Activated CD4-positive, alpha-beta T cell treated with anti-CD3 and anti-CD28 coated beads, Interleukin-10, Interleukin-2, amounts not matched to agents 100 ng/mL and 50 ng/mL, durations not matched to agents 16 hours and 8 hours (primary cell): ENCODE data around the gene CCDC63.
A peak's percentile ranks its signal among the peaks of the same experiment; 100 is the strongest.

Source experiments
- DNase-seq: peaks from one replicate; pipeline ENCODE4 v3.0.0-alpha.2; 2020

CCDC63 gene

GRCh38 chr12:110846615-110847566 is at the start of gene CCDC63:
CCDC63 (plus strand) TSS chr12:110846987; CDS start chr12:110852955, 5,968 bp downstream.
- DNase-seq = peak; percentile 20

- DNase-seq = no peak
Observed at GRCh38 chr12:110798461-110798860, 48.3 kb upstream of the CCDC63 start.

- no peak for DNase-seq
Observed at GRCh38 chr12:110802489-110802888, 44.3 kb upstream of the CCDC63 start.

GRCh38 chr12:110804406-110804805 is 42.4 kb upstream of the CCDC63 start:
- DNase-seq = no peak

GRCh38 chr12:110807640-110808039 is 39.1 kb upstream of the CCDC63 start:
- no peak for DNase-seq

GRCh38 chr12:110809149-110809548 is 37.6 kb upstream of the CCDC63 start:
- no peak for DNase-seq

- DNase-seq = no peak
Observed at GRCh38 chr12:110811972-110812371, 34.8 kb upstream of the CCDC63 start.

- DNase-seq = no peak
Observed at GRCh38 chr12:110813285-110813684, 33.5 kb upstream of the CCDC63 start.

GRCh38 chr12:110813756-110814155 is 33.0 kb upstream of the CCDC63 start:
- DNase-seq = no peak

GRCh38 chr12:110816248-110816647 is 30.5 kb upstream of the CCDC63 start:
- DNase-seq = no peak

- no peak for DNase-seq
Observed at GRCh38 chr12:110816779-110817178, 30.0 kb upstream of the CCDC63 start.

GRCh38 chr12:110818511-110818910 is 28.3 kb upstream of the CCDC63 start:
- DNase-seq = no peak

GRCh38 chr12:110819150-110819549 is 27.6 kb upstream of the CCDC63 start:
- no peak for DNase-seq

- no peak for DNase-seq
Observed at GRCh38 chr12:110819646-110820045, 27.1 kb upstream of the CCDC63 start.

GRCh38 chr12:110821917-110822316 is 24.9 kb upstream of the CCDC63 start:
- DNase-seq = no peak

- DNase-seq = peak; percentile 10
Observed at GRCh38 chr12:110822821-110823415, 23.9 kb upstream of the CCDC63 start.

- DNase-seq = no peak
Observed at GRCh38 chr12:110824342-110824741, 22.4 kb upstream of the CCDC63 start.

- DNase-seq = no peak
Observed at GRCh38 chr12:110825530-110825929, 21.3 kb upstream of the CCDC63 start.

GRCh38 chr12:110826592-110827200 is 20.1 kb upstream of the CCDC63 start:
- DNase-seq = peak; percentile 89

- no peak for DNase-seq
Observed at GRCh38 chr12:110829308-110829707, 17.5 kb upstream of the CCDC63 start.

- DNase-seq = no peak
Observed at GRCh38 chr12:110836291-110836690, 10.5 kb upstream of the CCDC63 start.

- DNase-seq = no peak
Observed at GRCh38 chr12:110841007-110841406, 5.8 kb upstream of the CCDC63 start.

- no peak for DNase-seq
Observed at GRCh38 chr12:110844131-110844530, 2.7 kb upstream of the CCDC63 start.
